NCI-H2196 (cell line): Measurements from ENCODE around the gene COQ3.

Experiments used
- DNase-seq: peaks from one replicate; lab custom pipeline; 2025; ENCODE audit not compliant: unreplicated experiment; lab: John Stamatoyannopoulos, UW

The COQ3 gene

GRCh38 chr6:99393698-99394531 lies at the start of gene COQ3:
COQ3 (minus strand) TSS chr6:99394195; CDS start chr6:99394179, 16 bp downstream.
- DNase-seq = peak; percentile 54

- DNase-seq = peak; percentile 16
Measured at GRCh38 chr6:99434702-99435530, 40.9 kb upstream of the COQ3 start.

- DNase-seq = no peak
Measured at GRCh38 chr6:99432877-99433276, 38.9 kb upstream of the COQ3 start.

GRCh38 chr6:99431901-99432300 lies 37.9 kb upstream of the COQ3 start:
- no peak for DNase-seq

GRCh38 chr6:99427988-99428387 lies 34.0 kb upstream of the COQ3 start:
- no peak for DNase-seq

GRCh38 chr6:99426451-99426757 lies 32.4 kb upstream of the COQ3 start:
- no peak for DNase-seq

GRCh38 chr6:99425647-99426450 lies 31.9 kb upstream of the COQ3 start:
- peak; percentile 86 for DNase-seq

- peak; percentile 94 for DNase-seq
Measured at GRCh38 chr6:99424761-99425646, 31.0 kb upstream of the COQ3 start, which contains the start of gene PNISR. PNISR (minus strand) TSS chr6:99425308; CDS start chr6:99414659, 10,649 bp downstream.

GRCh38 chr6:99424022-99424421 lies 30.0 kb upstream of the COQ3 start:
- no peak for DNase-seq

GRCh38 chr6:99422912-99423311 lies 28.9 kb upstream of the COQ3 start:
- no peak for DNase-seq

- no peak for DNase-seq
Measured at GRCh38 chr6:99416892-99417767, 23.1 kb upstream of the COQ3 start.

GRCh38 chr6:99416226-99416625 lies 22.2 kb upstream of the COQ3 start:
- DNase-seq = no peak

GRCh38 chr6:99415446-99415845 lies 21.5 kb upstream of the COQ3 start:
- DNase-seq = no peak

- no peak for DNase-seq
Measured at GRCh38 chr6:99412065-99412464, 18.1 kb upstream of the COQ3 start.

- no peak for DNase-seq
Measured at GRCh38 chr6:99409672-99410071, 15.7 kb upstream of the COQ3 start.

- DNase-seq = no peak
Measured at GRCh38 chr6:99407076-99407475, 13.1 kb upstream of the COQ3 start.

GRCh38 chr6:99402448-99402847 lies 8.5 kb upstream of the COQ3 start:
- DNase-seq = no peak

- no peak for DNase-seq
Measured at GRCh38 chr6:99397287-99397686, 3.3 kb upstream of the COQ3 start.

- DNase-seq = no peak
Measured at GRCh38 chr6:99393366-99393697, 663 bp downstream of the COQ3 start.

- no peak for DNase-seq
Measured at GRCh38 chr6:99390896-99391295, 3.1 kb downstream of the COQ3 start.
